Cortex of kidney (tissue), 1 donor: Measurements from ENCODE around the gene RPTOR.
"Not testable (repeated sequence)": the region's sequence is repeated elsewhere in the genome, so short reads cannot be mapped to it uniquely, and the experiment has no call there.

Source experiments
- DNase-seq: peaks from one replicate; lab custom pipeline; 2025; lab: John Stamatoyannopoulos, UW

RPTOR gene

DNA sequence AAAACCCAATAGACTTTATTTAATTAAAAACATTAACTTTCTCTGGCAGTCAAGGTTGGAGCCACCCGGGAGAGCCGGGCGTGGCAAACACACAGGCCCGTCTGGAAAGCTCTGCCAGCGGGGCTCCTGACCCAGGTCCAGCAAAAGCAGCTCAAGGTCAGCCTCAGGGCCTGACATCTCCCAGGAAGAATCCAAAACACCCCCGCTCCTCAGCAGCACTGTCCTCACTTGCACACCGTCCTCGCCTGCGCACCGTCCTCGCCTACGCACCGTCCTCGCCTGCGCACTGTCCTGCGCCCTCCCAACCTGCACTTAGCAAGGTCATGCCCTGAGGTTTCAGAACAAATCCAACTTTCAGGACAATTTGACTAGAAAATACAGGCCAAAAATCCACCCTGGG is 31.4 kb upstream of the RPTOR start:
- DNase-seq, result no peak

DNA sequence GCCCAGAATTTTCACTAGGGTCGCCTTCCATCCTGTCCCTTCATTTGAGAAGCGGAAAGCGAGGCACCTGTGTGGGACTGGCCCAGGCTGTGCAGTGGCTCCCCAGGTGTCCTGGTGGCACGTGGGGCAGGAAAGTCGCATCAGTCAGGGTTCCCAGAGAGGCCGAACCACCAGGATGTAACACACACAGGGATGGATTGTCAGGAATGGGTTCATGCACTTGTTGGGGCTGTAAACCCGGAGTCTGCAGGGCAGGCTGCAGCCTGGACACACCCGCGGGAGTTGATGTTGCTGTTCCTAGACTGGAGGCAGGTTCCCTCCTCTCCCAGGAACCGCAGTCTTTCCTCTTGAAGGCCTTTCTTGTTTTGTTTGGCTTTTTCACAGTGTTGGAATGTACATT is 30.7 kb upstream of the RPTOR start:
- DNase-seq, result no peak

- no peak for DNase-seq
These were observed 28.3 kb upstream of the RPTOR start for GRCh38 chr17:80516171-80516932.

DNA sequence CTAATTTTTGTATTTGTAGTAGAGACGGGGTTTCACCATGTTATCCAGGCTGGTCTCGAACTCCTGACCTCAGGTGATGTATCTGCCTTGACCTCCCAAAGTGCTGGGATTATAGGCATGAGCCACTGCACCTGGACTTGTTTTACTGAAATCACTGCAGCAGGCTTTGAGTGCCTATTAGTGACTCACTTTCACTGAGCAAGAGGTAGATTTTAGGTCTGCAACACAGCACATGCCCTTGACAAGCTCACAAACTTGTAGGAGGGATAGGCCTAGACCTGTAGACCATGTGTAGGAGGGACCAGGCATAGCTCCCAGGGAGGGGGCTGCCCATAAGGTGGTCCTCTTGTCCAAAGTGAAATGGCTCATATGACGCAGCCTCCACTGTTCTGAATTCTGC is 27.0 kb upstream of the RPTOR start:
- no peak for DNase-seq

GRCh38 chr17:80518392-80518791 is 26.2 kb upstream of the RPTOR start:
- DNase-seq, result no peak

DNA sequence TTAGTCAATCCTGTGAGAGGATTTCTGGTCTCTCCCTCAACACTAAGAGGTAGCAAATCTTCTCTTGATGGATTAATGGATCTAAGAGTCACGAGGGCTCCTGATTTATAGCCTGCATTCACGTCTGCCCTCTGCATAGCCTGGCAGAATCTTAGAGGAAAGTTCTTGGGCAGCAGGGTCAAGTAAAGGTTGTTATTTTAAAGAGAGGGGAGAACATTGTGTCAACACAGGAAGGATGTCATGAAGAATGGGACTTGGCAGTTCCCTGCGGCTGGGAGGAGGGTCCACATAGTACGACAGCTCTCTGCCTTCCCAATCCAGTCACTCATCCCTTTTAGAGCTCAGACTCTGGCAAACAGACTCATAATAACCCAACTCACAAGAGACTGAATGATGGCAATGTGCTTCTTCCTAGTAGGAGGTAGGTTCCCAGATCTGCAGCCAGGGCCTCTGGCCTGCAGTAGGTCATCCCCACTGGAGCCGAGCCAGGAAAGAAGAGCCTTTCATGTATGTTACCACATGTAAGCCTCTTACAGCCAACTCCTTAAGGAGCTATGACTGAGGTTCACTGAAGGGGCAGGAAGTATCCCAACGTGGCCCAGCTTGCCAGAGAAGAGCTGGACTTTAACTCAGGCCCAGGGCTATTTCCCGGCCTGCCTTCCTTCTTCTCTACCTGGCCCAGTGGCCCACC is 25.4 kb upstream of the RPTOR start:
- no peak for DNase-seq

GRCh38 chr17:80520810-80521455 is 23.7 kb upstream of the RPTOR start:
- no peak for DNase-seq

- DNase-seq, result no peak
These were observed 21.4 kb upstream of the RPTOR start for GRCh38 chr17:80523054-80523744.

- no peak for DNase-seq
These were observed 20.5 kb upstream of the RPTOR start for GRCh38 chr17:80523956-80524712.

- no peak for DNase-seq
These were observed 18.3 kb upstream of the RPTOR start for GRCh38 chr17:80526116-80526910.

DNA sequence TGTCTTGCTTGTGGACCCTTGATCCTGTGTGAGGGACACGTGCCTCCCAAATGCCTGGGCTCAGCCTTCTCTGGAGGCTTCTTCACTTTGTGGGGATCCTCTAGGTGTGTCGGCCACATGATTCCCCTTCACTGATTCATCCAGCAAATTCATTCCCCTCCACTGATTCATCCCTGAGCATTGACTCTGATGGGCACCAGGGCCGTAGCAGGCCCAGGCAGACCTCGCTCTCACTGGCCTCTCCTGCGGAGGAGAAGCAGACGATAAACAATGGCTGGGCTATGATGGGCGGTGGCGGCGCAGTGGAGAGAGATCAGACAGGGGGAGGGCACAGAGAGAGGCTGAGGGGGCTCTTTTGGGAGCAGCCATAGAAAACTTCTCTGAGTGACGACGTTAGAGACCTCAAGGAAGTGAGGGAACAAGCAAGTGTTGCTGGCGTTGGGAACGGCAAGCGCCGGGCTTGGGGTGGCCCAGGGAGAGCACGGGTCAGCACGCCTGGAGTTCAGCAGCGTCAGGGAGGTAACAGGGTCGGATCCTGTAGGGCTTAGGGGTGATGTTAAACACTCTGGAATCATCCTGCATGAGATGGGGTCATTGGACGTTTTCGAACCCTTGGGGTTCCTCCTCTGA is 17.5 kb upstream of the RPTOR start:
- DNase-seq, result no peak

DNA sequence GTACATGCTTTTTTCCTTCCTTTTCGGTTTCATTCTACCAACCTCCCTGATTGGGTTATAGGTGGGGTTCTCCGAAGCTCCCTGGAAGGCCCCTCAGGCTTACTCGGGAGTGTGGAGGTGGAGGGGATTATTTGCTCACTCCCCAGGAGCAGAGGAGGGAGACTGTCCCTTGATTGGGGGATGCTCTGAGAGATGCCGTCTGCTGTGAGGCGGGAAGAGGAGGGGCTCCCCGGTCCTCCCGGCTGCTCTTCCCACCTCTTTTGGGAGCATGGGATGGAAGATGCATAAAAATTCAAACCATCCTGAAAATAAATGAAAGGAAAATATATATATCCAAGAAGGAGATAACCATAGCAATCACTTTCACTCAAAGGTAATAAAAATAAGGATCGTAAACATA is 16.1 kb upstream of the RPTOR start:
- no peak for DNase-seq

DNA sequence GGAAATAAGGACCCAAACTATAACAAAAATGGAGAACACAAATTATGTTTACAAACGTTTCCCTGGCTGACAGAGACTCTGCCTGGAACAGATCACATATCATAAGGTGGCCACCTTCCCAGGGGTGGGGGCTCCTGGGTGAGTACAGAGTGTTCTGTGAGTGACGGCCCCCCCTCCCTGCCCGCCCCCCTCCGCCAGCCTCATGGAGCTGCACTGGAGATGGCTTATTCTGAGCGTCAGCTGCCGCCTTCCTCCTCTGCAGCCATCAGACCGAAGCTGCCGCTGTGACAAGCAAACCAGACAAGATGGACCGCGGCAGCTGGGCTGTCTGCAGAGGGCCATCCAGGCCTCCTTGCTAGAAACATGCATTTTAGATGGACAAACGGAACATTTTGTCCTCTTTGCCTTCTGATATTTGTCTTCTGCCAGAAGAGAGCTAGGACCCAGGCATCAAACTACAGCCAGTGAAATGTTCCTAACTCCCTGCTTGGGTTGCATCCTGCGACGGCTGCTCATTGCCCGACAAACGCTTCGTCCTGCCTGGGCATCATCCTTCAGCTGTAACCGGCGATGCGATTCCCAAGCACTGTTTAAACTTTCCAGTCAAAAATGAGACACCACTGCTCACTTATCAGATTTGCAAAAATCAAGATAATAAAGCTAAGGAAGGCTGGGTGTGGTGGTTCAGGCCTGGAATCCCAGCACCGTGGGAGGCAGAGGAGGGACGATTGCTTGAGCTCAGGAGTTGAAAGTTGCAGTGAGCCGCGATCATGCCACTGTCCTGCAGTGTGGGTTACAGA is 15.3 kb upstream of the RPTOR start:
- DNase-seq, result no peak

DNA sequence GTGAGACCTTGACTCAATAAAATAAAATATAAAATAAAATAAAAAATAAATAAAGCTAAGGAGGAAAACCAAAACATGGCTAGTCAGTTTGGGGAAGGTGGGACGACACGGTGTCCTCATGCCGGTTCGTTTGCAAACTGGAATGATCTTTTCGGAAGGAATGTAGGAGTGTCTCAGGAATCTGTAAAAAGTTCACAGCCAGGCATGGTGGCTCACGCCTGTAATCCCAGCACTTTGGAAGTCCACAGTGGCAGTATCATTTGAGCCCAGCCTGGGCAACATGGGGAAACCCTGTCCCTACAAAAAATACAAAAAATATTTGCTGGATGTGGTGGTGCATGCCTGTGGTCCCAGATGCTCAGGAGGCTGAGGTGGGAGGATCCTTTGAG is 14.7 kb upstream of the RPTOR start:
- no peak for DNase-seq

DNA sequence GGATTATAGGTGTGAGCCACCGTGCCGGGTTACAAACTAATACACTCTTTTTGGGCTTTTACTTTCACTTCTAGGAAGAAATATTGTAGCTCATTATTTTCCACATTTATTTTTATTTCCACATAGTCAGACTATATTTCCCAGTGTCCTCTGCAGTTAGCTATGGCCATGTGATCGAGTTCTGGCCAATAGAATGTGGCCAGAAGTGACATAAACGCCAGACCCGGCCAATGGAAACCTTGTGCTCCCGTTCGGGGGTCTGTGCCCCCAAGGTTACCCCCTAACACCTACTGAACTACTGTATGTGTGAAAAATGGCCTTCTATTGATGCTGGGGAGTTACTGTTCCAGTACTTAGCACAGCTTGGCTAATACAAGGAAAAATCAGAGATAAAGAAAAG is 13.2 kb upstream of the RPTOR start:
- DNase-seq, result no peak

DNA sequence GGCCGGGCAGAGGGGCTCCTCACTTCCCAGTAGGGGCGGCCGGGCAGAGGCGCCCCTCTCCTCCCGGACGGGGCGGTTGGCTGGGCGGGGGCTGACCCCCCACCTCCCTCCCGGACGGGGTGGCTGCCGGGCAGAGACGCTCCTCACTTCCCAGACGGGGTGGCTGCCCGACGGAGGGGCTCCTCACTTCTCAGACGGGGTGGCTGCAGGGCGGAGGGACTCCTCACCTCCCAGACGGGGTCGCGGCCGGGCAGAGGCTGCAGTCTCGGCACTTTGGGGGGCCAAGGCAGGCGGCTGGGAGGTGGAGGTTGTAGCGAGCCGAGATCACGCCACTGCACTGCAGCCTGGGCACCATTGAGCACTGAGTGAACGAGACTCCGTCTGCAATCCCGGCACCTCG is 7.3 kb upstream of the RPTOR start:
- DNase-seq, result not testable (repeated sequence)

- no peak for DNase-seq
These were observed 6.2 kb upstream of the RPTOR start for GRCh38 chr17:80538484-80538883.

DNA sequence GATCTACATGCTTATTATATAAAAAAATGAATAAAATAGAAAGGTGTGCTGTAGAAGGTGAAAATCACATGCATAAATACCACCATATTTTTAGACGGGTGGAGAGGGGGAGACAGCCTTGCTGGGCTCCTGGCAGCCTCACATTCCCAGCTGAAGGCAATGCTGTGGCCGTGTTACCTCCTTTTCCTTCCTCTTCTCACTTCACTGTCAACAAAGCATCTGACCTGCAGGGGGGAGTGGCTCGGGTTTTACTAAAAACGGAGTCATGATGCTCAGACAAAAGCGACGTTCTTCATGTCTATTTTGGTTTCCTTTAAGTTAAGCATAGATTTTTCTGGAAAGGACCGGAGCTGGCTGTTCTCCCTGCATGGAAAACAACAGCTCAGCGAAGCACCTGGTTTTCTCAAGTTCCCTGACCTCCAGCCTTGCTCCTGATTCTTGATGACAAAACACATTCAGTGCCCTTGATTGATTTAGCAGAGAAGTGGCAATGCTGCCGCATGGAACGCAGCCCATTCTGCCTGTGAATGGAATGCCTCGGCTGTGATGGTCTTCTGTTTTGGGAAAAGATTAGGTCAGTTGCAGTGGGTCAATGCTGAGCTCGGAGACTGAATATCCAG is 5.5 kb upstream of the RPTOR start:
- no peak for DNase-seq

DNA sequence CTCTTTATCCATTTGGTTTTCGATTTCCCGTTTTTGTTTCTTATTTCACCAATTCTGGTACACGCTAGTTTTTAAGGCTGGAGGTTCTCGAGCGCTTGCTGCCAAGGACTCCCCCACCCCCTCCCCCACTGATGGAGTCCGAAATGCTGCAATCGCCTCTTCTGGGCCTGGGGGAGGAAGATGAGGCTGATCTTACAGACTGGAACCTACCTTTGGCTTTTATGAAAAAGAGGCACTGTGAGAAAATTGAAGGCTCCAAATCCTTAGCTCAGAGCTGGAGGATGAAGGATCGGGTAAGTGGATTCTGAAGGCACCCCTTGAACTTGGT is 825 bp downstream of the RPTOR start:
- no peak for DNase-seq
